COR-L47 (cell line): Measurements from ENCODE around the gene BABAM2.

Experiments used
- DNase-seq: peaks from one replicate; lab custom pipeline; 2025; lab: John Stamatoyannopoulos, UW

BABAM2 gene

GRCh38 chr2:28129955-28130695 lies 239.6 kb downstream of the BABAM2 start:
- DNase-seq = no peak

GRCh38 chr2:28133778-28134177 lies 243.2 kb downstream of the BABAM2 start:
- no peak for DNase-seq

- DNase-seq = no peak
These were observed 243.8 kb downstream of the BABAM2 start for GRCh38 chr2:28134262-28134812.

DNA sequence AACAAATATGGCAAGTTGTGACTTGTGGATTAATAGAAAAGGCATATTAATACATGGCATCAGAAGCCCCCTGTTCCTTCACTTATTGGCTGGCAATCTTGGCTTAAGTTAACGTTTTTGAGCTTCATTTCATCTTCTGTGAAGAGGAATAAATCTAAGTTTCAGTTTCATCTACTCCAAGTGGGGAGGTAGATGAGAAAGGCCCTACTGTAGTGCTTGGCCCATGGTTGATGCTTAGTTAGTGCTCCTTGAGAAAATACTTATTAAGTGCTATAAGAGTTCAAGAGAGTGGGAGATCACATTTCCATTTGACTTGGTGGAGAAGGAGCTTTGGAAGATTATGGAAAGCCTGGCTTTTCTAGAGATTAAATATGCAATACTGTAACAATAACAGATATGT lies 244.3 kb downstream of the BABAM2 start:
- DNase-seq = no peak

GRCh38 chr2:28135324-28135723 lies 244.8 kb downstream of the BABAM2 start:
- no peak for DNase-seq

GRCh38 chr2:28135799-28136198 lies 245.3 kb downstream of the BABAM2 start:
- no peak for DNase-seq

DNA sequence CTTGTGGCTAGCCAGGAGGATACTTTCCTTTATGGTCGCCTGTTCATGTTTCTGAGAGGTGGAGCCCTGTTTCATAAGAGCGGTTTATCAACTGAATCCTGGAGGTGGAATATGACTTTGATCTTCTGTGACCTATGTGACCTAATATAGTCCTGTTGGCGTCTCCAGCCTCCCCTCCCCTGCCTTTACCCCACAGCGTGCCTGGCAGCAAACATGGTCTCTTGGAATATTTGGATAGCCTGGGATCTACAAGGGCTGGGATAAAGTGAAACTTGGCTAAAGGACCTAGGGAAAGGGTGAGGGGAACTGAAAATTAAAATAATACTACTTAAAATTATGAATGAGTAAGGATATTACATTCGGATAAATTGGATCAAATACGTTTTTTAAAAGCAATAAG lies 246.0 kb downstream of the BABAM2 start:
- DNase-seq = no peak

DNA sequence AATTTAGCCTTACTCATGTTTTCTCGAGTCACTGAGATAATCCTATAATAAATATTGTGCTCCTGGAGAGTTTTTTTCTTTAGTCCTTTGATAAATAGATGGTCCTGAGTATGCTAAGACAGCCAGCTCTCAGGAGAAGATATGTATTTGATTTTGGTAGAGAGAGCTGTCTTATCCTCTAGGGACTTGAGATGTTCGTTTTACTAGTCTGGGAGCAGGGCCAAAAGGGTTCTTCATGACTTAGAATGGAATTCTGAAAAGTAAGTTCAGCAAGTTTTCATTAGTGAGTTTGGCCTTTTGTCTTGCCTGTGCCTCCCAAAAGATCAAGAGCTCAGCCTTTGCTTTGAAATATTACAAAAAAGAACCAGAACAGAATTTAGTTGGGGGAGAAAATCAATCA lies 246.7 kb downstream of the BABAM2 start:
- no peak for DNase-seq

DNA sequence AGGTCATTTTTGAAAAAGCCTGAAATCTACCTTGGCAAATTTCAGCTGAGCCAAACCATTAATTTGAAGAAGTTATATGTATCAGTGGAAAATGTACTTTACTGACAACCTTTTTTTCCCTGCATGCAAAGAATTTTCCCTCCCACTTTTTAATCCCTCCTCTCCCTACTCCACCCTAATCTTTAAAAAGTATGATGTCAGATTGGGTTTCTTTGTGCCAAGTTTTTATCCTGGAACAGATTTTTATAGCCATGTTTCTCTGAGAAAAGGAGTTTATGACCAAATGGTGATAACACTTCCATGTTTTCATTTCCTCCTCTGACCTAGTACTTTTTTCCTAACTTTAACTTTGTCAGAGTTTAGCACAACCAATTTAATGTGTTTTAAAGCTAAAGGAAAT lies 251.9 kb downstream of the BABAM2 start:
- DNase-seq = no peak

DNA sequence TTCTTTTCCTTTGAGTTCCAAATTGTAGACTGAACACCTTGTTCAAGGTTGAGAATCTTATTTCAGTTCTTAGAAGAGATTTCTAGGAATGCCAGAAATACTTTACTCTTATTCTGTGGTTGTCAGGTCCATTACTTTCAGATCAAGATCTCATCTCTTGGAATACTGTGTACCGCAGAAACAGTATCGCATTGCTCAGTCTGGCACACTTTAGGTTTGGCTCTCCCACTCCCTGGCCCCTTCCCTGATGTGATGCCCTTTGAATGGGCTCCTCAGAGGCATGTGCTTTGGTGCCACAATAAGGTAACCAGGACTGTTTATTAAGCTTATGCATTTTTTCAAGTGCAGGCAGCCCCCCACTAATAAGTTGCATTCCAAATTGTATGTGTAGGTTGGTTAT lies 257.5 kb downstream of the BABAM2 start:
- DNase-seq = no peak

GRCh38 chr2:28148566-28148965 lies 258.0 kb downstream of the BABAM2 start:
- no peak for DNase-seq

DNA sequence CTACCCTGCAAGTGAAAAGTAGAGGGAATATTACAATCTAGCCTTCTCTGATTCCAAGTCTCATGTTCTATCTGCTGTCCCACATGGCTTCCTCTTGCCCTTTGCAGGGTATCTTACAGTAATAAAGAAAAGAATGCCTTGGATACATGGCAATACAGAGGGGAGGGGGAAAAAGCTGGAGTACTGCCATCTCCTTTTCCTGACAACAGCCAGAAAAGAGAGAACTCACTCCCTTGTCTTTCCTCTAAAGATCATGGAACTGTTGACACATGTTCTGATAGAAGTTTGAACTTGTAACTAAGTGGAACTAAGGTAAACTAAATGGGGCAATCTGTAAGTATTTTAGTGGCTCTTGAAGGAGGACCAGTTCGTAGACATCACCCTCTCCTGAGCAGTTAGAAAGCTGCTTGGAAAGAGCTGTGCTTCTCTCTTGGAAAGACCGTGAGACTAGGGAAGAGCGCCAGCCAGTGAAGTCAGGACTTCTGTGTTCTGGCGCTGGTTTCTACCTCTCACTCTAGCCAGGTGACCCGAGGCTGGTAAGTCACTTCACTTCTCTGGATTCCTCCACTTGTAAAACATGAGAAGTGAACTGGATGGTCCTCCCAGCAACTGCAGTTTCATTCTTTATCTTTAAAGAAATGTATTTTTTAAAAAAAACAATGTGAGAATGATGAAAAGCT lies 259.8 kb downstream of the BABAM2 start:
- no peak for DNase-seq

DNA sequence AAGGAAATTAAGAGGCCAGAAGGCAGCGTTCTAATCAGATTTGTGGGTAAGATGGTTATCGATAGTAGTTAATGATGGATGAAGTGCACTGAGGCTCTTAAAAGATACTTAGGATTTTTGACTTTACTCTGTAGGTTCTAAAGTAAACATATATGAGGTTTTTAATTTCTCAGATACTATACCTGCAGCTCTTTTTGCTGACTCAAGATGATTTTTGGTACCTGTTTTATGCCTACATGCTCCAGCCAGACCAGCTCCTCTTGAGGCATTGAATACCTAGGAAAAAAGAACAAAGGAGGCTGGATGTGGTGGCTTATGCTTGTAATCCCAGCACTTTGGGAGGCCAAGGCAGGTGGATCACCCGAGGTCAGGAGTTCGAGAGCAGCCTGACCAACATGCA lies 260.5 kb downstream of the BABAM2 start:
- DNase-seq = no peak

GRCh38 chr2:28152585-28153280 lies 262.2 kb downstream of the BABAM2 start:
- no peak for DNase-seq

- no peak for DNase-seq
These were observed 263.3 kb downstream of the BABAM2 start for GRCh38 chr2:28153851-28154250.

GRCh38 chr2:28155086-28155485 lies 264.6 kb downstream of the BABAM2 start:
- DNase-seq = no peak

DNA sequence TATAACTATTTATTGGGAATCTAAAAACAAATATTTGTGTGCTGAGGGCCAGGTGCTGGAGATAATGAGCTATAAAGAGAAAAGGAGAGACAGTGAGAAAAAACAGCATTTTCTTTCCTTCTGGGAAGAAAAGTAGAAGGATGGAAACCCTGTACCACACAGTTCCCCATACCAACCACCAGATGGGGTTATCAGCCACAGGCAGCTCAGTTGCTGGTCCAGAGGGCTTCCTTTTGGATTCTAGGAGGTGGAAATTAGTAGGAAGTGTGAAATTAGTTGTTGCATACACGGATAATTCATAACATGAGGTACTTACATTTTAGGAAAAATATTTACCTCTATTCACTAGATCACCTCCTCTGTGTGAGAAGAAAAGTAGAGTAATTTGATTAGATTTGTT lies 265.1 kb downstream of the BABAM2 start:
- DNase-seq = peak; percentile 10

- DNase-seq = no peak
These were observed 268.3 kb downstream of the BABAM2 start for GRCh38 chr2:28158791-28159190.

DNA sequence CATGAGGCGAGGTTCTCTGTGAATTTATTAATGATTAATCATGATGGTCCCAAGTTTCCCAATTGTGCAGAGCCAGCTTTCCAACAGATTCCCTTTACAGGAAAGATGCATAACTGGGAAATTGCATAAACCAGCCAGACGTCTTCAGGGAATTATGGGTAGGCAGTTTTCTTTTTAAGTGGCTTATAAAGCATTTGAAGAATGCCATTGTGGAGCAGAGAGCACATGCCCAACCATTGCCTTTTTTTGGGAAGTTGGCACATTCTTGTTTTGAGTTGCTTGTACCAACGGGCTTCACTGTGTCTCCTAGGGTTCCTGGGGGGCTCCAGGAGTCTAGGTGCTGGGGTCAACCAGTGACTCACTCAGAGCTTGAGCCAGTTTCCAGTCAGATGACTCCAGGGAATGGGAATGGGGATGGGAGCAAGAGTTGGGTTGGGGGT lies 270.5 kb downstream of the BABAM2 start:
- no peak for DNase-seq

DNA sequence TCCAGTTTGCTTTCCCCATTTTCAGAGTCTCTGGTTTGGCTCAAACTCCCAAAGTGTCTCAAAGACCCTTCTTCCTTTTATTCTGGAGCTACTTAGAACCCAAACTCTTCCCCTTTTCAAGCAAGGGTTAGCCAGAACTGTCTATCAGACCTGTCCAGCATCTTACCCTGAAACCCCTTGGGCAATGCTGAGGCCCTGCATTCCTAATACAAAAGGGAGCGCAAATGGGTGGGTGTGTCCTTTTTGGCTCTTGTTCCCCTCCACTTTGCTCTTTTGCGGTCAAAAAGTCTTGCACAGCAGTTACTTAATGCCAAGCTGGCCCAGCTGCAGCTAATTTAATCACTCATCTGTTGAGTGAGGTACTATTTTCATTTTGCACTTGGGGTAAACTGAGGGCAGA lies 270.9 kb downstream of the BABAM2 start:
- DNase-seq = no peak

- no peak for DNase-seq
These were observed 272.0 kb downstream of the BABAM2 start for GRCh38 chr2:28162564-28162963.

DNA sequence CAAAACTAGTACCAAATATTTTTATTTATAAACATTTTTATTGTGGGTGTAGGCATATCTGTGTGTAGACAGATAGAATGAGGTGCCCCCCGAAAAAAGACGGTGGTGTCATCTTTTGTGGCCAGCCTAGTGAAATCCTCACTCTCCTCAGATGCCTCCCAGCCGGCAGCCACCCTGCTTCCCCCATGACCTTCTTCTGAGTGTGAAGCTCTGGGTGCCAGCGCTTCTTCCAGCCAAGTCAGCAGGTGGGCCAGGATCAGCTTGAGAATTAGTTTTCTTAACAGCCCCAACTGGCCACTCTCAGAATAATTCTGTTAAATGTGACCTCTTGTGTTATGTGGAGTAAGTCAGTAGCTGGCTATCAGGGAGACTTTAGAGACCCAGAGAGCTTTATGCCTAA lies 272.5 kb downstream of the BABAM2 start:
- DNase-seq = no peak
